G401.6 (cell line): ENCODE results near the gene PCDHGB7.
"Not testable (repeated sequence)": the region's sequence is repeated elsewhere in the genome, so short reads cannot be mapped to it uniquely, and the experiment has no call there.

Experiments
- FAIRE-seq: peaks from 2 replicates; lab custom pipeline; 2012; peaks lifted over from hg19 to GRCh38; lab: Jason Lieb, UNC

Gene PCDHGB7

GRCh38 chr5:141430332-141431113 is 13.0 kb downstream of the PCDHGB7 start, which contains the start of gene PCDHGA12:
PCDHGA12 (plus strand) TSS chr5:141430507; CDS start chr5:141430760, 253 bp downstream.
- FAIRE-seq = no peak

- no peak for FAIRE-seq
These were observed 13.8 kb downstream of the PCDHGB7 start for GRCh38 chr5:141431286-141431685.

- FAIRE-seq = not testable (repeated sequence)
These were observed 14.8 kb downstream of the PCDHGB7 start for GRCh38 chr5:141432308-141432707.

GRCh38 chr5:141432726-141433125 is 15.2 kb downstream of the PCDHGB7 start:
- not testable (repeated sequence) for FAIRE-seq

- no peak for FAIRE-seq
These were observed 16.5 kb downstream of the PCDHGB7 start for GRCh38 chr5:141434006-141434405.

GRCh38 chr5:141437221-141437620 is 19.7 kb downstream of the PCDHGB7 start:
- no peak for FAIRE-seq

GRCh38 chr5:141439411-141440141 is 22.1 kb downstream of the PCDHGB7 start:
- no peak for FAIRE-seq

- FAIRE-seq = no peak
These were observed 22.9 kb downstream of the PCDHGB7 start for GRCh38 chr5:141440341-141440740.

- FAIRE-seq = no peak
These were observed 24.2 kb downstream of the PCDHGB7 start for GRCh38 chr5:141441571-141442170.

- FAIRE-seq = no peak
These were observed 47.9 kb downstream of the PCDHGB7 start for GRCh38 chr5:141465351-141465750.
